Large intestine (tissue), 3 donors: Measurements from ENCODE around the gene SERTAD2. TPM values are rescaled to one million over a fixed set of nuclear protein-coding genes. Genes with fewer than 3 reads are reported as not detected.

Experiments
- DNase-seq, 2 donors: peaks; one replicate each; pipeline versions ENCODE4 v3.0.0 to v3.0.0-alpha.2; 2013
- H3K27ac ChIP-seq: one replicate; pipeline ENCODE4 v1.5.1; 2013; ENCODE audit warnings: low read length
- H3K27me3 ChIP-seq: 2 replicates; pipeline ENCODE4 v1.6.1; 2013; ENCODE audit warnings: low read length; ENCODE audit not compliant: control insufficient read depth, insufficient read depth
- H3K36me3 ChIP-seq: 2 replicates; pipeline ENCODE4 v1.6.1; 2013; ENCODE audit warnings: low read length; ENCODE audit not compliant: control insufficient read depth, insufficient read depth
- H3K4me1 ChIP-seq: one replicate; pipeline ENCODE4 v1.6.1; 2013; ENCODE audit warnings: low read length; ENCODE audit not compliant: control insufficient read depth, insufficient read depth
- H3K4me3 ChIP-seq: one replicate; pipeline ENCODE4 v1.5.1; 2013; ENCODE audit warnings: low read length
- H3K9me3 ChIP-seq: one replicate; pipeline ENCODE4 v1.6.1; 2013; ENCODE audit warnings: mild to moderate bottlenecking, low read depth, low read length, moderate library complexity; ENCODE audit not compliant: control insufficient read depth
- WGBS: methylation state at CpG from one replicate; pipeline ENCODE4 v1.1.5; 2013; ENCODE audit warnings: low lambda C conversion rate; ENCODE audit not compliant: insufficient coverage; 5-methylcytosine and 5-hydroxymethylcytosine counted together
- polyA plus RNA-seq: library from polyadenylated mRNA; unstranded; fragments of 120-200 nt; gene quantifications from one replicate; pipeline ENCODE4 v1.2.1, GENCODE V29; 2013

Gene SERTAD2
- polyA plus RNA-seq, 1 donor, result 19.7 TPM

- H3K4me1 ChIP-seq, result peaks cover 6% of the 10 kb centered on the region
- H3K9me3 ChIP-seq, result no peaks in the 10 kb centered on the region
- WGBS, result no CpG with 5 or more reads among the region's 14 CpGs
- peak in 1 of 2 donors; percentile 20 for DNase-seq
- no peak overlapping the region for H3K27ac ChIP-seq
- peaks cover 15% of the 10 kb centered on the region for H3K36me3 ChIP-seq
- H3K27me3 ChIP-seq, result no peaks in the 10 kb centered on the region
- no peak overlapping the region for H3K4me3 ChIP-seq
These were observed 25.6 kb downstream of the SERTAD2 start for GRCh38 chr2:64627860-64628841.

GRCh38 chr2:64626963-64627760, 26.6 kb downstream of the SERTAD2 start:
- Histone ChIP-seq H3K36me3 (peaks cover 6% of the 10 kb centered on the region), H3K27me3 (no peaks in the 10 kb centered on the region), H3K4me1 (peaks cover 6% of the 10 kb centered on the region), H3K4me3 (no peak overlapping the region), H3K9me3 (no peaks in the 10 kb centered on the region), H3K27ac (no peak overlapping the region)
- WGBS, result no CpG with 5 or more reads among the region's 27 CpGs
- DNase-seq, result no peak

GRCh38 chr2:64626146-64626809, 27.4 kb downstream of the SERTAD2 start:
- Histone ChIP-seq H3K9me3 (no peaks in the 10 kb centered on the region), H3K27me3 (no peaks in the 10 kb centered on the region), H3K27ac (no peak overlapping the region), H3K4me1 (peaks cover 6% of the 10 kb centered on the region), H3K4me3 (no peak overlapping the region), H3K36me3 (peaks cover 6% of the 10 kb centered on the region)
- WGBS, result no CpG with 5 or more reads among the region's 10 CpGs
- no peak for DNase-seq

GRCh38 chr2:64625299-64626145, 28.2 kb downstream of the SERTAD2 start:
- Histone ChIP-seq H3K4me3 (no peak overlapping the region), H3K9me3 (no peaks in the 10 kb centered on the region), H3K36me3 (no peaks in the 10 kb centered on the region), H3K27me3 (no peaks in the 10 kb centered on the region), H3K27ac (no peak overlapping the region), H3K4me1 (peaks cover 6% of the 10 kb centered on the region)
- WGBS, result 80% methylated on average over 1 of the region's 7 CpGs
- no peak for DNase-seq

- Histone ChIP-seq H3K27ac (no peak overlapping the region), H3K4me1 (peaks cover 6% of the 10 kb centered on the region), H3K27me3 (no peaks in the 10 kb centered on the region), H3K4me3 (no peak overlapping the region), H3K9me3 (no peaks in the 10 kb centered on the region), H3K36me3 (no peaks in the 10 kb centered on the region)
- no CpG with 5 or more reads among the region's 6 CpGs for WGBS
- no peak for DNase-seq
These were observed 28.9 kb downstream of the SERTAD2 start for GRCh38 chr2:64624862-64625261.

- no peaks in the 10 kb centered on the region for H3K27me3 ChIP-seq
- 100% methylated on average over 2 of the region's 6 CpGs for WGBS
- H3K27ac ChIP-seq, result no peak overlapping the region
- H3K4me1 ChIP-seq, result peaks cover 6% of the 10 kb centered on the region
- DNase-seq, result no peak
- H3K4me3 ChIP-seq, result no peak overlapping the region
- no peaks in the 10 kb centered on the region for H3K36me3 ChIP-seq
- H3K9me3 ChIP-seq, result no peaks in the 10 kb centered on the region
These were observed 29.6 kb downstream of the SERTAD2 start for GRCh38 chr2:64624108-64624610.

- Histone ChIP-seq H3K4me1 (peaks cover 6% of the 10 kb centered on the region), H3K27me3 (no peaks in the 10 kb centered on the region), H3K36me3 (no peaks in the 10 kb centered on the region), H3K9me3 (no peaks in the 10 kb centered on the region), H3K27ac (no peak overlapping the region), H3K4me3 (no peak overlapping the region)
- WGBS, result 67% methylated on average over 5 of the region's 13 CpGs
- DNase-seq, result no peak
These were observed 30.4 kb downstream of the SERTAD2 start for GRCh38 chr2:64623242-64623850.

GRCh38 chr2:64622443-64623241, 31.1 kb downstream of the SERTAD2 start:
- Histone ChIP-seq H3K27me3 (no peaks in the 10 kb centered on the region), H3K9me3 (no peaks in the 10 kb centered on the region), H3K4me3 (no peak overlapping the region), H3K4me1 (peaks cover 2% of the 10 kb centered on the region), H3K36me3 (no peaks in the 10 kb centered on the region), H3K27ac (no peak overlapping the region)
- no peak for DNase-seq
- WGBS, result no CpG with 5 or more reads among the region's 13 CpGs

- no peak overlapping the region for H3K27ac ChIP-seq
- no peaks in the 10 kb centered on the region for H3K4me1 ChIP-seq
- DNase-seq, result no peak
- no peaks in the 10 kb centered on the region for H3K27me3 ChIP-seq
- H3K9me3 ChIP-seq, result no peaks in the 10 kb centered on the region
- 29% methylated on average over 1 of the region's 4 CpGs for WGBS
- no peak overlapping the region for H3K4me3 ChIP-seq
- H3K36me3 ChIP-seq, result no peaks in the 10 kb centered on the region
These were observed 33.1 kb downstream of the SERTAD2 start for GRCh38 chr2:64620661-64621060.
